ENCODE data around the gene CAV2. TPM values are rescaled to one million over a fixed set of nuclear protein-coding genes. Genes with fewer than 3 reads are reported as not detected.

CAV2 gene
- total and polyA plus RNA-seq, 5 donors from 2014 or later = not detected

- peaks cover 48% of the 10 kb centered on the region for H3K27me3 ChIP-seq (ENCODE audit: control insufficient read depth, insufficient read depth, low read length)
- Mint-ChIP-seq H3K36me3 (no peaks in the 10 kb centered on the region), H3K27ac (no peak overlapping the region), H3K9me3 (peaks cover 0 to 2% (median 0%) of the 10 kb centered on the region in 7 donors), H3K27me3 (peaks cover 76% of the 10 kb centered on the region), H3K4me3 (peak overlapping the region; percentile 28 to 79 (median 72)), H3K4me1 (peaks cover 0 to 30% (median 10%) of the 10 kb centered on the region in 4 donors)
- no peak overlapping the region for H3K4me3 ChIP-seq (ENCODE audit: low read depth, low read length)
- no peak overlapping the region for H3K27ac ChIP-seq (ENCODE audit: insufficient read depth, low read length, poor library complexity, severe bottlenecking)
- H3K36me3 ChIP-seq (ENCODE audit: control insufficient read depth, insufficient read depth, low read length) = no peaks in the 10 kb centered on the region
- peaks cover 23% of the 10 kb centered on the region for H3K4me1 ChIP-seq (ENCODE audit: control insufficient read depth, insufficient read depth, low read length, poor library complexity, severe bottlenecking)
- DNase-seq (no peak), ATAC-seq (ENCODE audit: low read depth in 2 of 2) (no peak)
- H3K9me3 ChIP-seq (ENCODE audit: control insufficient read depth in 2 of 2, low read length in 2 of 2) = no peaks in the 10 kb centered on the region
Observed at GRCh38 chr7:116526897-116527296, 27.4 kb downstream of the CAV2 start.

- H3K36me3 Mint-ChIP-seq = no peaks in the 10 kb centered on the region
- H3K4me3 Mint-ChIP-seq = peak overlapping the region in 1 of 4 donors; percentile 76
- Histone ChIP-seq H3K4me3 (ENCODE audit: low read depth, low read length) (no peak overlapping the region), H3K9me3 (ENCODE audit: control insufficient read depth in 2 of 2, low read length in 2 of 2) (no peaks in the 10 kb centered on the region), H3K4me1 (ENCODE audit: control insufficient read depth, insufficient read depth, low read length, poor library complexity, severe bottlenecking) (peaks cover 23% of the 10 kb centered on the region), H3K27me3 (ENCODE audit: control insufficient read depth, insufficient read depth, low read length) (peaks cover 43% of the 10 kb centered on the region), H3K36me3 (ENCODE audit: control insufficient read depth, insufficient read depth, low read length) (no peaks in the 10 kb centered on the region), H3K27ac (ENCODE audit: insufficient read depth, low read length, poor library complexity, severe bottlenecking) (no peak overlapping the region)
- H3K4me1 Mint-ChIP-seq = peaks cover 0 to 30% (median 10%) of the 10 kb centered on the region in 4 donors
- peak overlapping the region in 1 of 3 donors; percentile 66 for H3K27ac Mint-ChIP-seq
- peaks cover 0 to 2% (median 0%) of the 10 kb centered on the region in 7 donors for H3K9me3 Mint-ChIP-seq
- ATAC-seq (ENCODE audit: low read depth in 2 of 2) = no peak
- H3K27me3 Mint-ChIP-seq = peaks cover 72% of the 10 kb centered on the region
- DNase-seq = no peak
Observed at GRCh38 chr7:116527521-116527920, 28.0 kb downstream of the CAV2 start.

- no peak overlapping the region for H3K4me3 Mint-ChIP-seq
- H3K27ac ChIP-seq (ENCODE audit: insufficient read depth, low read length, poor library complexity, severe bottlenecking) = no peak overlapping the region
- H3K4me1 Mint-ChIP-seq = peaks cover 0 to 30% (median 10%) of the 10 kb centered on the region in 4 donors
- no peaks in the 10 kb centered on the region for H3K9me3 ChIP-seq (ENCODE audit: control insufficient read depth in 2 of 2, low read length in 2 of 2)
- H3K27me3 ChIP-seq (ENCODE audit: control insufficient read depth, insufficient read depth, low read length) = peaks cover 41% of the 10 kb centered on the region
- H3K36me3 ChIP-seq (ENCODE audit: control insufficient read depth, insufficient read depth, low read length) = no peaks in the 10 kb centered on the region
- H3K9me3 Mint-ChIP-seq = peaks cover 0 to 2% (median 0%) of the 10 kb centered on the region in 7 donors
- no peak for DNase-seq
- peaks cover 23% of the 10 kb centered on the region for H3K4me1 ChIP-seq (ENCODE audit: control insufficient read depth, insufficient read depth, low read length, poor library complexity, severe bottlenecking)
- no peak overlapping the region for H3K27ac Mint-ChIP-seq
- no peaks in the 10 kb centered on the region for H3K36me3 Mint-ChIP-seq
- H3K27me3 Mint-ChIP-seq = peaks cover 66% of the 10 kb centered on the region
- no peak overlapping the region for H3K4me3 ChIP-seq (ENCODE audit: low read depth, low read length)
- no peak for ATAC-seq (ENCODE audit: low read depth in 2 of 2)
Observed at GRCh38 chr7:116528008-116528789, 28.7 kb downstream of the CAV2 start.

GRCh38 chr7:116529250-116529649 lies 29.7 kb downstream of the CAV2 start:
- H3K9me3 ChIP-seq (ENCODE audit: control insufficient read depth in 2 of 2, low read length in 2 of 2) = no peaks in the 10 kb centered on the region
- DNase-seq (no peak), ATAC-seq (ENCODE audit: low read depth in 2 of 2) (no peak)
- H3K27me3 ChIP-seq (ENCODE audit: control insufficient read depth, insufficient read depth, low read length) = peaks cover 31% of the 10 kb centered on the region
- Mint-ChIP-seq H3K27ac (no peak overlapping the region), H3K4me1 (peaks cover 0 to 24% (median 5%) of the 10 kb centered on the region in 4 donors), H3K4me3 (no peak overlapping the region), H3K9me3 (peaks cover 0 to 2% (median 0%) of the 10 kb centered on the region in 7 donors), H3K27me3 (peaks cover 60% of the 10 kb centered on the region), H3K36me3 (no peaks in the 10 kb centered on the region)
- H3K36me3 ChIP-seq (ENCODE audit: control insufficient read depth, insufficient read depth, low read length) = no peaks in the 10 kb centered on the region
- peaks cover 23% of the 10 kb centered on the region for H3K4me1 ChIP-seq (ENCODE audit: control insufficient read depth, insufficient read depth, low read length, poor library complexity, severe bottlenecking)
- H3K27ac ChIP-seq (ENCODE audit: insufficient read depth, low read length, poor library complexity, severe bottlenecking) = no peak overlapping the region
- no peak overlapping the region for H3K4me3 ChIP-seq (ENCODE audit: low read depth, low read length)

GRCh38 chr7:116530107-116530820 lies 30.7 kb downstream of the CAV2 start:
- H3K4me1 Mint-ChIP-seq = peaks cover 0 to 15% (median 3%) of the 10 kb centered on the region in 4 donors
- peaks cover 50% of the 10 kb centered on the region for H3K27me3 Mint-ChIP-seq
- Histone ChIP-seq H3K36me3 (ENCODE audit: control insufficient read depth, insufficient read depth, low read length) (no peaks in the 10 kb centered on the region), H3K4me3 (ENCODE audit: low read depth, low read length) (no peak overlapping the region), H3K27ac (ENCODE audit: insufficient read depth, low read length, poor library complexity, severe bottlenecking) (no peak overlapping the region), H3K4me1 (ENCODE audit: control insufficient read depth, insufficient read depth, low read length, poor library complexity, severe bottlenecking) (peaks cover 15% of the 10 kb centered on the region), H3K9me3 (ENCODE audit: control insufficient read depth in 2 of 2, low read length in 2 of 2) (no peaks in the 10 kb centered on the region), H3K27me3 (ENCODE audit: control insufficient read depth, insufficient read depth, low read length) (peaks cover 30% of the 10 kb centered on the region)
- H3K36me3 Mint-ChIP-seq = no peaks in the 10 kb centered on the region
- ATAC-seq (ENCODE audit: low read depth in 2 of 2) (no peak), DNase-seq (no peak)
- peaks cover 0 to 2% (median 0%) of the 10 kb centered on the region in 7 donors for H3K9me3 Mint-ChIP-seq
- H3K27ac Mint-ChIP-seq = no peak overlapping the region
- no peak overlapping the region for H3K4me3 Mint-ChIP-seq

- Histone ChIP-seq H3K9me3 (ENCODE audit: control insufficient read depth in 2 of 2, low read length in 2 of 2) (no peaks in the 10 kb centered on the region), H3K27me3 (ENCODE audit: control insufficient read depth, insufficient read depth, low read length) (peaks cover 20% of the 10 kb centered on the region), H3K4me3 (ENCODE audit: low read depth, low read length) (no peak overlapping the region), H3K27ac (ENCODE audit: insufficient read depth, low read length, poor library complexity, severe bottlenecking) (no peak overlapping the region), H3K4me1 (ENCODE audit: control insufficient read depth, insufficient read depth, low read length, poor library complexity, severe bottlenecking) (no peaks in the 10 kb centered on the region), H3K36me3 (ENCODE audit: control insufficient read depth, insufficient read depth, low read length) (no peaks in the 10 kb centered on the region)
- no peak for DNase-seq
- Mint-ChIP-seq H3K4me1 (no peaks in the 10 kb centered on the region), H3K27me3 (peaks cover 37% of the 10 kb centered on the region), H3K27ac (no peak overlapping the region), H3K9me3 (peaks cover 0 to 2% (median 0%) of the 10 kb centered on the region in 7 donors), H3K4me3 (no peak overlapping the region), H3K36me3 (no peaks in the 10 kb centered on the region)
- ATAC-seq (ENCODE audit: low read depth in 2 of 2) = no peak
Observed at GRCh38 chr7:116532102-116532688, 32.7 kb downstream of the CAV2 start.

DNA sequence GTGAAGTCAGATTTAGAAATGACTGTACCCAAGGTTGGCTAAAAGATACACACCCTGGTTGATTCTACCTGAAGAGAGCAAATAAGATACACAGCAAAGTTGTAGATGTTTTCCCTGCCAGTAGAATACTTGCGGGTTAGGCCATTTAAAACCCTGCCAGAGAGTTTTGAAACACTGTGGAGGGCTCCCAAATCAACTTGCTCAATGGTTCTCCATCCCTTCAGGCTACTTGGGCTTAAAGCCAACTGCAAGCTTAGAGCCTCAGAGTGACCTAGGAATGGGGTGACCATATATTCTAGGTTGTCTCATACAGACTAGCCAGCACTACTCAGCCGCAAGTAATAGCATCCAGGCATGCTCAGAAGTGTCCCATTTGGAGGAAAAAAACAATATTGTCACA lies 35.3 kb downstream of the CAV2 start:
- Histone ChIP-seq H3K4me3 (ENCODE audit: low read depth, low read length) (no peak overlapping the region), H3K27me3 (ENCODE audit: control insufficient read depth, insufficient read depth, low read length) (peaks cover 7% of the 10 kb centered on the region), H3K4me1 (ENCODE audit: control insufficient read depth, insufficient read depth, low read length, poor library complexity, severe bottlenecking) (no peaks in the 10 kb centered on the region), H3K27ac (ENCODE audit: insufficient read depth, low read length, poor library complexity, severe bottlenecking) (no peak overlapping the region), H3K36me3 (ENCODE audit: control insufficient read depth, insufficient read depth, low read length) (no peaks in the 10 kb centered on the region), H3K9me3 (ENCODE audit: control insufficient read depth in 2 of 2, low read length in 2 of 2) (no peaks in the 10 kb centered on the region)
- Mint-ChIP-seq H3K4me3 (no peak overlapping the region), H3K9me3 (peaks cover 0 to 3% (median 0%) of the 10 kb centered on the region in 7 donors), H3K27me3 (peaks cover 21% of the 10 kb centered on the region), H3K36me3 (no peaks in the 10 kb centered on the region), H3K4me1 (no peaks in the 10 kb centered on the region), H3K27ac (no peak overlapping the region)
- no peak for DNase-seq
- ATAC-seq (ENCODE audit: low read depth in 2 of 2) = no peak

Data from CD4-positive, CD25-positive, alpha-beta regulatory T cell (primary cell).